GM10248 (cell line): ENCODE data around the gene SURF1.

Experiments used
- CTCF ChIA-PET: fragments of 300-600 bp; sonication (Branson Sonifier 250); formaldehyde crosslinking; extraction: SDS; loops from one replicate; lab custom pipeline; 2021; ENCODE audit warnings: antibody characterized with exemption; lab: Yijun Ruan, JAX
- POLR2A ChIA-PET: fragments of 350-650 bp; sonication (Branson Sonifier 250); formaldehyde crosslinking; extraction: SDS; loops from one replicate; lab custom pipeline; 2020; ENCODE audit warnings: antibody characterized with exemption; lab: Yijun Ruan, JAX
- DNase-seq: peaks from one replicate; pipeline ENCODE4 v3.0.0; 2012; ENCODE audit errors: extremely low spot score
- CTCF ChIP-seq: IDR thresholded peaks from 2 replicates; pipeline ENCODE4 v1.5.1; 2012; ENCODE audit warnings: mild to moderate bottlenecking, low read depth; ENCODE audit errors: extremely low read depth, missing control alignments, control extremely low read depth

The SURF1 gene

GRCh38 chr9:133368249-133368881 is 12.1 kb upstream of the SURF1 start:
- POLR2A ChIA-PET, result no interaction called here
- CTCF ChIA-PET, result interaction anchor here (1.0 to 1.8 kb wide), 2 partner anchors 9 to 111 kb away, joined by 3 to 4 read pairs; no protein-coding TSS in a partner anchor

GRCh38 chr9:133367778-133368177 is 11.5 kb upstream of the SURF1 start:
- ChIA-PET POLR2A (interaction anchor here (2.6 kb wide), 1 partner anchor 11 kb away, joined by 9 read pairs; the partner anchor contains the start of genes SURF1 and SURF2), CTCF (interaction anchor here (1.0 to 1.8 kb wide), 2 partner anchors 8 to 112 kb away, joined by 3 to 4 read pairs; no protein-coding TSS in a partner anchor)
- TF ChIP-seq CTCF, result no peak
- DNase-seq, result no peak

More at GRCh38 chr9:133368249-133368881, 12.1 kb upstream of the SURF1 start:
- TF ChIP-seq CTCF, result no peak
- DNase-seq, result no peak

GRCh38 chr9:133367221-133367620 is 10.9 kb upstream of the SURF1 start:
- ChIA-PET CTCF (interaction anchor here (1.0 to 1.8 kb wide), 2 partner anchors 8 to 112 kb away, joined by 3 to 4 read pairs; no protein-coding TSS in a partner anchor), POLR2A (interaction anchor here (1.2 to 2.6 kb wide), 2 partner anchors 11 to 19 kb away, joined by 5 to 9 read pairs; partner anchors contain the start of genes MED22, RPL7A, SURF1 and SURF2)
- TF ChIP-seq CTCF, result no peak
- DNase-seq, result no peak

GRCh38 chr9:133366435-133366834 is 10.1 kb upstream of the SURF1 start:
- ChIA-PET POLR2A (interaction anchor here (1.2 to 2.6 kb wide), 2 partner anchors 10 to 19 kb away, joined by 5 to 9 read pairs; partner anchors contain the start of genes MED22, RPL7A, SURF1 and SURF2), CTCF (interaction anchor here (1.2 kb wide), 1 partner anchor 10 kb away, joined by 6 read pairs; the partner anchor contains the start of genes SURF1 and SURF2)
- DNase-seq, result no peak
- TF ChIP-seq CTCF, result no peak

- no peak for DNase-seq
- ChIA-PET CTCF (interaction anchor here (1.3 to 2.4 kb wide), 3 partner anchors 9 to 13 kb away, joined by 4 to 11 read pairs (median 5); no protein-coding TSS in a partner anchor), POLR2A (interaction anchor here (1.2 to 3.4 kb wide), 2 partner anchors 10 to 13 kb away, joined by 3 to 18 read pairs; no protein-coding TSS in a partner anchor)
- TF ChIP-seq CTCF, result no peak
Measured at GRCh38 chr9:133362359-133363044, 6.2 kb upstream of the SURF1 start.

- TF ChIP-seq CTCF, result no peak
- ChIA-PET POLR2A (interaction anchor here (0.7 kb wide), 1 partner anchor 10 kb away, joined by 6 read pairs; no protein-coding TSS in a partner anchor), CTCF (interaction anchor here (1.3 to 3.3 kb wide), 3 partner anchors 10 to 11 kb away, joined by 4 to 22 read pairs (median 11); no protein-coding TSS in a partner anchor)
- DNase-seq, result no peak
Measured at GRCh38 chr9:133361507-133362092, 5.3 kb upstream of the SURF1 start.
